ENCODE data around the gene CPT1A. TPM values are rescaled to one million over a fixed set of nuclear protein-coding genes. Genes with fewer than 3 reads are reported as not detected.

CPT1A gene
- total RNA-seq, 2 donors from 2014 or later = 56.6 to 63.5 TPM

Other genes starting within 250 kb of the CPT1A start
- gene GAL, start 157.4 kb downstream of the CPT1A start, total RNA-seq = under 1 TPM in 1 of 2 donors, not detected in 1; 0.31 TPM
- under 1 TPM; 0.29 to 0.52 TPM for gene TESMIN, start 90.4 kb downstream of the CPT1A start, total RNA-seq
- 10 to 100 TPM; 76.0 to 89.7 TPM for gene MRPL21, start 61.9 kb upstream of the CPT1A start, total RNA-seq
- 1 to 10 TPM; 8.2 to 9.0 TPM for gene IGHMBP2, start 62.0 kb upstream of the CPT1A start, total RNA-seq
- gene MRGPRD, start 139.1 kb upstream of the CPT1A start, total RNA-seq = not detected
- 10 to 100 TPM; 12.4 to 13.3 TPM for gene MRGPRF, start 171.3 kb upstream of the CPT1A start, total RNA-seq
- 1 to 10 TPM; 7.3 to 9.7 TPM for gene TPCN2, start 207.0 kb upstream of the CPT1A start, total RNA-seq